ENCODE results near the gene HSP90AB1. TPM values are rescaled to one million over a fixed set of nuclear protein-coding genes. Genes with fewer than 3 reads are reported as not detected.

Gene HSP90AB1
- total and polyA plus RNA-seq, 7 donors, result 182 to 569 (median 484) TPM

- TF ChIP-seq CTCF (IDR thresholded peaks at IDR 0.05) (no peak), POLR2A (IDR thresholded peaks at IDR 0.05) (peak; percentile 54 to 63), POLR2AphosphoS5 (IDR thresholded peaks at IDR 0.05) (peak; percentile 55 to 88 (median 80)), EP300 (IDR thresholded peaks at IDR 0.05) (peak in 1 of 4 donors; percentile 9)
- no peaks in the 10 kb centered on the region for H3K27me3 ChIP-seq
- 2% methylated on average over 45 of the region's 45 CpGs for WGBS, 2 donors
- peak overlapping the region; percentile 52 to 66 (median 62) for H3K4me3 ChIP-seq
- intact Hi-C loops (cut with DNase I), result no loop called here
- H3K4me1 ChIP-seq, result peaks cover 0 to 79% (median 69%) of the 10 kb centered on the region in 4 donors
- H3K9me3 ChIP-seq, result no peaks in the 10 kb centered on the region
- no peaks in the 10 kb centered on the region for H3K36me3 ChIP-seq
- peak overlapping the region; percentile 94 to 98 (median 97) for H3K27ac ChIP-seq
- DNase-seq, result peak; percentile 95
Observed at GRCh38 chr6:44219053-44219814, 27.7 kb upstream of the HSP90AB1 start.

GRCh38 chr6:44219815-44220784 lies 26.8 kb upstream of the HSP90AB1 start:
- no peak for DNase-seq
- H3K4me3 ChIP-seq, result peak overlapping the region; percentile 52 to 66 (median 62)
- no peaks in the 10 kb centered on the region for H3K9me3 ChIP-seq
- no peaks in the 10 kb centered on the region for H3K36me3 ChIP-seq
- TF ChIP-seq POLR2A (IDR thresholded peaks at IDR 0.05) (no peak), POLR2AphosphoS5 (IDR thresholded peaks at IDR 0.05) (no peak), CTCF (IDR thresholded peaks at IDR 0.05) (no peak), EP300 (IDR thresholded peaks at IDR 0.05) (no peak)
- 55 to 59% methylated on average over 28 of the region's 28 CpGs for WGBS, 2 donors
- H3K27me3 ChIP-seq, result no peaks in the 10 kb centered on the region
- intact Hi-C loops (cut with DNase I), result loop anchor here (5.0 kb wide), 2 partner anchors 93 to 448 kb away; partner anchors contain the start of genes MRPL14, TMEM63B and VEGFA
- peaks cover 0 to 87% (median 77%) of the 10 kb centered on the region in 4 donors for H3K4me1 ChIP-seq
- peak overlapping the region; percentile 94 to 98 (median 97) for H3K27ac ChIP-seq

GRCh38 chr6:44220913-44221290 lies 26.0 kb upstream of the HSP90AB1 start:
- Histone ChIP-seq H3K27me3 (no peaks in the 10 kb centered on the region), H3K4me3 (no peak overlapping the region), H3K36me3 (no peaks in the 10 kb centered on the region), H3K4me1 (peaks cover 0 to 94% (median 86%) of the 10 kb centered on the region in 4 donors), H3K9me3 (no peaks in the 10 kb centered on the region), H3K27ac (peak overlapping the region; percentile 94 to 98 (median 97))
- 90 to 93% methylated on average over 4 of the region's 4 CpGs for WGBS, 2 donors
- DNase-seq, result no peak
- intact Hi-C loops (cut with DNase I), result loop anchor here (1.0 to 5.0 kb wide), 3 partner anchors 13 to 449 kb away; partner anchors contain the start of genes MRPL14, TMEM63B and VEGFA
- no peak for TF ChIP-seq POLR2AphosphoS5 (IDR thresholded peaks at IDR 0.05)
- TF ChIP-seq POLR2A (IDR thresholded peaks at IDR 0.05), result no peak
- no peak for TF ChIP-seq CTCF (IDR thresholded peaks at IDR 0.05)
- TF ChIP-seq EP300 (IDR thresholded peaks at IDR 0.05), result no peak

GRCh38 chr6:44221291-44221960 lies 25.5 kb upstream of the HSP90AB1 start:
- peak overlapping the region; percentile 94 to 98 (median 97) for H3K27ac ChIP-seq
- H3K9me3 ChIP-seq, result no peaks in the 10 kb centered on the region
- peak; percentile 98 for DNase-seq
- 4 to 13% methylated on average over 4 of the region's 4 CpGs for WGBS, 2 donors
- peak overlapping the region; percentile 63 to 78 (median 68) for H3K4me3 ChIP-seq
- H3K36me3 ChIP-seq, result no peaks in the 10 kb centered on the region
- intact Hi-C loops (cut with DNase I), result loop anchor here (1.0 to 5.0 kb wide), 3 partner anchors 13 to 449 kb away; partner anchors contain the start of genes MRPL14, TMEM63B and VEGFA
- TF ChIP-seq CTCF (IDR thresholded peaks at IDR 0.05) (peak; percentile 84 to 93 (median 90)), EP300 (IDR thresholded peaks at IDR 0.05) (peak in 2 of 4 donors; percentile 28 to 67), POLR2A (IDR thresholded peaks at IDR 0.05) (no peak), POLR2AphosphoS5 (IDR thresholded peaks at IDR 0.05) (peak; percentile 68 to 94 (median 74))
- H3K27me3 ChIP-seq, result no peaks in the 10 kb centered on the region
- H3K4me1 ChIP-seq, result peaks cover 0 to 94% (median 89%) of the 10 kb centered on the region in 4 donors
